HUES6 (cell line): ENCODE data around the gene COL6A2.
A peak's percentile ranks its signal among the peaks of the same experiment; 100 is the strongest.

Source experiments
- H3K27ac ChIP-seq: 2 replicates; pipeline ENCODE4 v1.7.0; 2013; ENCODE audit warnings: low read depth, mild to moderate bottlenecking, low read length, inconsistent platforms
- H3K27me3 ChIP-seq: 2 replicates; pipeline ENCODE4 v1.6.1; 2013; ENCODE audit warnings: low read length; ENCODE audit not compliant: control insufficient read depth, insufficient read depth
- H3K36me3 ChIP-seq: 2 replicates; pipeline ENCODE4 v1.6.1; 2013; ENCODE audit warnings: low read length; ENCODE audit not compliant: control insufficient read depth, insufficient read depth
- H3K4me1 ChIP-seq: 2 replicates; pipeline ENCODE4 v1.6.1; 2013; ENCODE audit warnings: low read length; ENCODE audit not compliant: control insufficient read depth, insufficient read depth
- H3K4me3 ChIP-seq: 2 replicates; pipeline ENCODE4 v1.5.1; 2013; ENCODE audit warnings: low read depth, low read length
- H3K9ac ChIP-seq: one replicate; pipeline ENCODE4 v1.6.1; 2013; ENCODE audit warnings: mild to moderate bottlenecking, low read length
- H3K9me3 ChIP-seq: 2 replicates; pipeline ENCODE4 v1.6.1; 2013; ENCODE audit warnings: low read depth, low read length; ENCODE audit not compliant: control insufficient read depth, insufficient read depth

Gene COL6A2

DNA sequence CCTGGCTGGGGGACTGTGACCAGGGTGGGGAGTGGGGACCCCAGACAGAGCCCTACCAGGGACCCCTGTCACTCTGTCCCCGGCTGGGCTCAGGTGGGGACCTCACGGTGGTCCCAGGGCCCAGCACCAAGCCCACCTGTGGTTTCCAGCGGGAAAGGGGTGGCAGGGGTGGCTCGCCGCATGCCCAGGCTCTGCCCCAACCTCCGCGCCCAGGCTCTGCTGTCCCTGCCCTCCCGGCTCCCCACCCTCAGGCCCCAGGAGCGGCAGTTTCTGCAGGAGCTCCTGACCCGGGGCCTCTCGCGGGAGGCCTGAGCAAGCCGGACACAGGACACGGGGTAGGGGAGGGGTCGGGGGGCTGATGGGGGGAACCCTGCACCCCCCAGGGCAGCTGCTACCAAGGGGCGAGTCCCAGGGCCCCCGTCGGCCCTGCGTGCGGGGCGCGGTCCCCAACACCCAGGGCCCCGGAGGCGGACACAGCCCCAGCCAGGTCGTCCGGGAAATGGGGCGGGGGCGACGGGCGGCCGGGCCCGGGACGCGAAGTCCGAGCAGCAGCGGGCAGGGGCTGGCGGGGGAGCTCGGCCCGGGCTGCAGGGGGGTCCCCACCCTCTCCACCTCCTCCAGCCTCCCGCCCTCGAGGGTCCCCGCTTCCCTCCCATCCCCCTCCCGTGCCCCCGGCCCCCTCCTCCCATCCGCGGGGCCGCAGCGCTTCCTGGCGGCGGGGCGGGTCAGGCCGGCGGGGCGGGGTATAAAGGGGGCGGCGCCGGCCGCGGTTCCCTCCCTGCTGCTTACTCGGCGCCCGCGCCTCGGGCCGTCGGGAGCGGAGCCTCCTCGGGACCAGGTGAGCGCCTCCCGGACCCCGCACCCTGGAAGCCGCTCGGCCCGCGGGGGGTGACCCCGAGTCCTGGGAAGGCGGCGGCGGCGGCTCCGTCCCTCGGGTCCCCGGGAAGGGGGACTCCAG is at the start of gene COL6A2:
Gene COL6A2 (plus strand): TSS at position 777 of the 958 bp plus-strand sequence.
- Histone ChIP-seq H3K9ac (peak within 1 kb of the TSS; percentile 67), H3K4me1 (no peaks in the 10 kb centered on the region), H3K4me3 (peak within 1 kb of the TSS; percentile 78), H3K9me3 (peaks cover 41% of the 10 kb centered on the region), H3K27ac (no peak within 1 kb of the TSS), H3K27me3 (no peaks in the 10 kb centered on the region), H3K36me3 (peaks cover 13% of the 10 kb centered on the region; the same call in 1 of the 2 replicates)

DNA sequence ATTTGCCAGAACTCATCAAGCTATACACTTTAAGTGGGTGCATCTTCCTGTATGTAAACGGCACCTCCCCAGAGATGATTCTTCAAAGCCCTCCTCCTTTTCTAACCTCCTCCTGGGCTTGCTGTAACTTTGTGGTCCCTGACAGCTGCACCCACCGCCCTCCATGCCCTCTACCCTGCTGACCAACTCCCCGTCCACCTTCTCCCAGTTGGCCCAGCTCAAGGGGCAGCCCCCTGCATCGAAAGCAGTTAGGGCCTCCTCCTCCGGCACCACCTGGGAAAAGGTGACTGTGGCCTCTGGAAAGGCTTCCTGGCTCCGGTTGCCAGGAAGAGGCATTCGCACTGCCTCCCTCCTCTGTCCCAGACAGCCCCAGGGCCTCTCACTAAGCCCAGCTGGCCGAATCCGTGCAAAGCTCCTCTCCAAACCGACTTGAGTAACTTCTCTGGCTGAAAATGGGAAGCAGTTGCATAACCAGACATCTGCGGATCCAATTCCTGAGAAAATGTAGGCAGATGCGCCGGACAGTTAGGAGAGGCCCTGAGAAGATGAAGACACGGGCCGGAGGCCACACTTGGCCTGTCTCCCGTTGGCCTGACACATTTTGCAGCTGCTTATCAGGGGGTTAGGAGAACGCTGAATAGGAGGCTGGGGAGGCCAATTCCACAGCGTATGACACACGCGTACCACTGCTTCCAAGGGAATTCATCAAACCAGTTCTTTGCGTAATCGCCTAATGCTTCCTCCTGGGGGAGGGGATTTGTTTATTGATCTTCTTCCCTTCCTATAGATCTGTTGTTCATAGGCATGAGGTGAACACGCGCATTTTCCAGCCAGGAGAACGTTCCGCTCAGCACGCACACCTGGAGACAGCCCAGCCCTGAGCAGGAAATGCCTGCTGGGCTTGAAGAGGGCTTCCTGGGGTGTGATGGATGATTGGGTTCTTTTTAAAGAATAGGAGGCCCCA is 48.7 kb upstream of the COL6A2 start:
- Histone ChIP-seq H3K4me1 (peaks cover 17% of the 10 kb centered on the region), H3K36me3 (no peaks in the 10 kb centered on the region), H3K27ac (peak overlapping the region; percentile 22), H3K27me3 (no peaks in the 10 kb centered on the region), H3K4me3 (no peak overlapping the region), H3K9me3 (no peaks in the 10 kb centered on the region; the same call in 1 of the 2 replicates), H3K9ac (no peak overlapping the region)

DNA sequence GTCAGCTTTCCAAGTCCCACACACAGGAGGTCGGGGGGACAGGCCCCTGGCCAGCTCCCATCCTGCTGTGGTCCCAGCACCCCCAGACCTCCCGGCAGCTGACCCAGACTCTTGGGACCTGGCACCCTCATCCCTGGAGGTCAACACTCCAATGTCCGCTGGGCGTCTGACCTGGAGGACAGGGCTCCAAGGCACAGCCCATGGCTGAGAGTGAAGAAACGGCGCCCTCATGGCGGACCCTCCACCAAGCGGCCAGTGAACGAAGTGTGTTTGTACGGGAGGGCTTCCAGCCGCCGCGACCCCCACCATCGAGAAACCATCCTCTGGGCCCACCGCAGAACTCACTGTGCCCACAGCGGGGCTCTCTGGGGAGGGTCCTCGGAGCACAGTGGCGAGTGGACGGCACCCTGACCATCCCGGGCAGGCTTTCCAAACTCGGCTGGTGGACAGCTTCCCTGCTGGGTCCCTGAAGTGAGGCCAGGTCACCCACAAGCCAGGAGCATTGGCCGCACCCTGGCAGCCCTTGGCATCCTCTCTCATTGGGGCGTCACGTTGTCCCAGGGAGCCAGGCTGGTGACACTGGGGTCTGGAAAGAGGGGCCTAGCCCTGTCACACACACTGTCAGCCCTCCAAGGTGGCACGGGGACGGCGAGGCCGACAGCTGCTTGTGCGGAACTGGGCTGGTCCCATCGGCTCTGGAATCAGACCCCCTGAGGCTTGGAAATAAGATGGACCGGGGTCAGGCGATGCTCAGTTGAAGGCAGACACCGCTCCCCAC is 47.8 kb upstream of the COL6A2 start:
- no peaks in the 10 kb centered on the region for H3K27me3 ChIP-seq
- H3K36me3 ChIP-seq = no peaks in the 10 kb centered on the region
- peaks cover 20% of the 10 kb centered on the region for H3K4me1 ChIP-seq
- no peak overlapping the region for H3K4me3 ChIP-seq
- no peaks in the 10 kb centered on the region; the same call in 1 of the 2 replicates for H3K9me3 ChIP-seq
- no peak overlapping the region for H3K27ac ChIP-seq
- H3K9ac ChIP-seq = no peak overlapping the region

DNA sequence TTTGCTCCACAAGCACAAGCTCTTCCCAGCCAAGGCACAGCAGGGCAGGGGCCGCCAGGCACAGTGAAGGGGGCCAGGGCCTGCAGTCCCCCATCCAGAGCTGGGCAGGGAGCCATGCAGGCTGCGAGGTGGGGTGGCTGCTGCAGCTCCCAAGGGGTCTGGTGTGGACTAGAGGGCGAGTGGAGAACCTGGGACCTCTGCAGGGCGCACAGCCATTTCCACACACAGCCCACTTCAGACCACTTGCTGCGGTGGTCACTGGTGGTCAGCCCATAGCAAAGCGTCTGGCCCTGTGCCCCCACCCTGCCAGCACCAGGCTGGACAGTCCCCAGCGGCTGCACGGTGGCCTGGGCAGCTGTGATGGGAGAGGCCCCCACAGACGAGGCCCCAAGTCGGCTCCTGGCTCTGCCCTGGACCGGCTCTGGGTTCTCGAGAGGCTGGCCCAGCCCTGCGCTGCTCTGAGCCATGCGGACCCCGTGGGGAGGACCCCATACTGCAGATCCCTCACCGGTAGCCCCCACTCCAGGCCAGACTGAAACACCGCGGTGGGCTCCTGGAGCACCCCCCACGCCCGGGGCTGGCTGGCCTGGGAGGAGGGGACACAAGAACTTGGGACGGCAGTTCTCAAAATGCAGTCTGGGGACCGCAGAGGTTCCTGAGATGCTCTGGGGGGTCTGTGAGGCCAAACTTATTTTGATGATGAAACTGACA is 47.1 kb upstream of the COL6A2 start:
- H3K9me3 ChIP-seq = no peaks in the 10 kb centered on the region; the same call in 1 of the 2 replicates
- no peaks in the 10 kb centered on the region for H3K36me3 ChIP-seq
- no peak overlapping the region for H3K9ac ChIP-seq
- no peak overlapping the region for H3K4me3 ChIP-seq
- H3K27me3 ChIP-seq = no peaks in the 10 kb centered on the region
- no peak overlapping the region for H3K27ac ChIP-seq
- peaks cover 20% of the 10 kb centered on the region for H3K4me1 ChIP-seq

DNA sequence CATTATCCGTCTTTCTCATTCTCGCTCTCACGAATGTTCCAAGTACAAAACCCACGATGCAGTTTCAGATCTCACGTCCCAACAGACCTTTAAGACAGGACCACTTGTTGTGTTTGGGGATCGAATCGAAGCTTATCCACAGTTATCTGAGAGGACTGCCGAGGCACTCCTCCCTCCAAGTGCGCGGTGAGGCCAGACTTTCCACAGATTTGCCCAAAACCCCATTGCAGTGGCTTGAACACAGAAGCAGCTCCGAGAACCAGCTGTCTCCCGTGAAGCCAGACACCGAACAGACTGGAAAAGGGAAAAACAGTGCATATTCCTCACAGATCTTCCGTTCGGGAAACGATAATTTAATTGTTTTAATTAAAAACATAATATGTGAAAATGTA is 46.5 kb upstream of the COL6A2 start:
- Histone ChIP-seq H3K4me1 (peaks cover 23% of the 10 kb centered on the region), H3K27ac (no peak overlapping the region), H3K4me3 (no peak overlapping the region), H3K36me3 (no peaks in the 10 kb centered on the region), H3K9ac (no peak overlapping the region), H3K27me3 (no peaks in the 10 kb centered on the region), H3K9me3 (no peaks in the 10 kb centered on the region; the same call in 1 of the 2 replicates)

DNA sequence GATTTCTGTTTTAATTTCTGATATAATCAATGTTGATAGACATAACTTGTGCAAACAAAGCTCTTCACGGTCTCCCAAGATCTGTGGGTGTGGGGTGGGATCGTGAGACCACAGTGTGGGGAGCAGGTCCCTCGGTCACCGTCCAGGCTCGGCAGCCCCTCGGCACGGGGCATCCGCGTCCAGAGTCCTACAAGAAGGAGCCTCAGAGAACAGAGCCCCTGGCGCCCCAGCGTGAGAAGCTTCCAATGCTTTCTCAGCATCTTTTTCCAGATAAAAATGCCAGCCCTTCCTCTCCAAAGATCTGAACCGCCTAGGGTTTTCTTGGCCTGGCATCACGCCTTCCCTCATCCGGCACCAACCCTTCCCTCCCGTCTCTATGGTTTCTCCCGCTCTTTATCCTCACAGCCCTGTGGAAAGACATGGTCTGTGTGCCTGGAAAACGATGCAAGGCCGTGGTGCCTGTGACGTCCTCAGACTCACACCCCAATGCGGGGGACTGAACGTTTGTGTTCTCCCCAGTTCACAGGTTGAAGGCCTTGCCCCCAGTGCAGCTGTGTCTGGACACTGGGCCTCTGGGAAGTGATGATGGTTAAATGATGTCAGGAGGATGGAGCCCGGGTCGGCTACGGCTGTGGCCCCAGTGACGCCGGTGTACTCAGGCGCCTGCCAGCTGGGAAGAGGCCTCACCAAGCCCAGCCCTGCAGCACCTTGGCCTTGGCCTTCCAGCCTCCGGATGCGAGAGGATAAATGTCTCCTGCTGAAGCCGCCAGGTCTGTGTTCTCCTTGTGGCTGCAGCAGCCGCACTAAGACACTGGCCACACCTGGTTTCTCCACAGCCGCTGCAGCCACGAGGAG is 45.9 kb upstream of the COL6A2 start:
- H3K4me3 ChIP-seq = no peak overlapping the region
- H3K9ac ChIP-seq = no peak overlapping the region
- peaks cover 23% of the 10 kb centered on the region for H3K4me1 ChIP-seq
- no peaks in the 10 kb centered on the region for H3K27me3 ChIP-seq
- no peaks in the 10 kb centered on the region for H3K36me3 ChIP-seq
- H3K27ac ChIP-seq = no peak overlapping the region
- no peaks in the 10 kb centered on the region; the same call in 1 of the 2 replicates for H3K9me3 ChIP-seq

DNA sequence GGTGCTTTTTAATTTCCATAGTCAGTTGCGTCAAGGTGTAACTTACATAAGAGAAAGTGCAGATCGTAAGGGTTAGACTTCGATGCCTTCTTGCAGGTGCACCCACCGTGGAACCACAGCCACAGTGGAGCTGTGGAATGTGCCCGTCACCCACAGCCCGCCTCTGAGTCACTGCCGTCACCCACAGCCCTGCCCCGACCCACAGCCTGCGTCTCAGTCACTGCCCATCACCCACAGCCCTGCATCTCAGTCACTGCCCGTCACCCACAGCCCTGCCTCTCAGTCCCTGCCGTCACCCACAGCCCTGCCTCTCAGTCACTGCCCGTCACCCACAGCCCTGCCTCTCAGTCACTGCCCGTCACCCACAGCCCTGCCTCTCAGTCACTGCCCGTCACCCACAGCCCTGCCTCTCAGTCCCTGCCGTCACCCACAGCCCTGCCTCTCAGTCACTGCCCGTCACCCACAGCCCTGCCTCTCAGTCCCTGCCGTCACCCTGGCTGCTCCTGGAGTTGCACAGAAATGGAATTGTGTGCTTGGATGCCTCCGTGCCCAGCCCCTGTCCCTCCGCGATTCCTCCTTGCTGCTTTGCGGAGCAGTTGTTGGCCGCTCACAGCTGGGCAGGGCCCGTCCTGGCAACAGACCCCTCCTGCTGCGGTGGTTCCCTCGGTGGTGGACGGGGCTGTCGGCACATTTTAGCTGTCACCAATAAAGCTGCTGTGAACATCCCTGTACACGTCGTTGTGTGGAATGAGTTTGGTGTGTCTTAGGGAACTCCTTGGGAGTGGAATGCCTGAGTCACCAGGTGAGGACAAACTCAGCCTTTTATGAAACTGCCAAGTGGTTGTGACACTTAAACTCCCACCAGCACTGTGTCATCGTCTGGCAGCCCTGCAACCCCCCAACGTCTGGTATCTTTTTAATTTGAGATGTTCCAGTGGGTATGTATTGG is 44.9 kb upstream of the COL6A2 start:
- Histone ChIP-seq H3K9ac (no peak overlapping the region), H3K4me1 (peaks cover 23% of the 10 kb centered on the region), H3K27ac (no peak overlapping the region), H3K9me3 (no peaks in the 10 kb centered on the region; the same call in 1 of the 2 replicates), H3K36me3 (no peaks in the 10 kb centered on the region), H3K4me3 (no peak overlapping the region), H3K27me3 (no peaks in the 10 kb centered on the region)

DNA sequence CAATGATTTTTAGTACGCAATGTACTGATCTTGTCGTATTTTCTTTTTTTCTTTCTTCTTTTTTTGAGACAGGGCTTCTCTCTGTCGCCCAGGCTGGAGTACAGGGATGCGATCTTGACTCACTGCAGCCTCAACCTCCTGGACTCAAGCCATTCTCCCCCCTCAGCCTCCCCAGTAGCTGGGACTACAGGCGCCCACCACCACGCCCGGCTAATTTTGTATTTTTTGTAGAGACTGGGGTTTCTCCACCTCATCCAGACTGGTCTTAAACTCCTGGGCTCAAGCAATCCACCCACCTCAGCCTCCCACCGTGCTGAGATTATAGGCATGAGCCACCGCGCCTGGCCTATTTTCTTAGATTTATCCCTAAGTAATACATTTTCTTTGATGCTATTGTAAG is 43.9 kb upstream of the COL6A2 start:
- Histone ChIP-seq H3K27me3 (no peaks in the 10 kb centered on the region), H3K4me3 (no peak overlapping the region), H3K9ac (no peak overlapping the region), H3K27ac (no peak overlapping the region), H3K36me3 (no peaks in the 10 kb centered on the region), H3K9me3 (peaks cover 7% of the 10 kb centered on the region), H3K4me1 (peaks cover 20% of the 10 kb centered on the region)

DNA sequence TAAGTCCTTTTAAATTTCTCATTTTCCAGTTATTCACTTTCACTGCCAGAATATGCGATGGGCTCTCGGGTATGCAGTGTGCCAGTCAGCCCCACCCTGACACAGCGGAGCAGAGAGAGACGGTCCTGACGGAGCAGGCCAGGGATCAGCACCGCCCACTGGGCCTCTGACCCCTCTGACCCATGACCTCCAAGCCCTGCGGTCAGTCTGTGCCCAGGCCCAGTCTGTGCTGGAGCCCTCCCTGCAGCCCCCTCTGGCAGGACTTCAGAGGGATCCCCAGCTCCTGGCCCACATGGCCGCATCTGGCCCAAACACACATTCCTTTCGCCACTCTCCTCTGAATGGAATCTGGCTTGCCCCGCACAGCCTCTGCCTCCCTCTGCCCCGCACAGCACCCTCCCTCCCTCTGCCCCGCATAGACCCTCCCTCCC is 43.4 kb upstream of the COL6A2 start:
- H3K36me3 ChIP-seq = no peaks in the 10 kb centered on the region
- peaks cover 11% of the 10 kb centered on the region for H3K9me3 ChIP-seq
- no peak overlapping the region for H3K9ac ChIP-seq
- H3K27ac ChIP-seq = no peak overlapping the region
- H3K4me1 ChIP-seq = peaks cover 15% of the 10 kb centered on the region
- no peaks in the 10 kb centered on the region for H3K27me3 ChIP-seq
- H3K4me3 ChIP-seq = no peak overlapping the region
